SK-N-MC (cell line): ENCODE data around the gene MICU1.

Experiments
- FOXP2 ChIP-seq: optimal IDR thresholded peaks from 2 replicates; pipeline ENCODE3; 2011; ENCODE audit warnings: mild to moderate bottlenecking, moderate library complexity; ENCODE audit not compliant: insufficient read depth; ENCODE audit errors: extremely low read length, control extremely low read depth
- POLR2AphosphoS5 ChIP-seq: IDR thresholded peaks from 2 replicates; pipeline ENCODE4 v1.6.1; 2012; ENCODE audit warnings: mild to moderate bottlenecking, low read depth, low read length, borderline replicate concordance

- TF ChIP-seq FOXP2 (no peak), POLR2AphosphoS5 (no peak)
These were observed 285.2 kb downstream of the MICU1 start for GRCh38 chr10:72340510-72341261.
